SJCRH30 (cell line): ENCODE data around the gene NDST3. TPM values are rescaled to one million over a fixed set of nuclear protein-coding genes. Genes with fewer than 3 reads are reported as not detected.
"Not testable (repeated sequence)": the region's sequence is repeated elsewhere in the genome, so short reads cannot be mapped to it uniquely, and the experiment has no call there.

ENCODE experiments used
- DNase-seq, 2 experiments: peaks; one replicate each; pipeline ENCODE4 v3.0.0-alpha.2; 2015 to 2020
- H3K27ac ChIP-seq: fragments of 250-450 bp; sonication (Bioruptor Pico); 2 replicates; pipeline ENCODE4 v1.5.1; 2020; ENCODE audit warnings: mild to moderate bottlenecking, moderate library complexity
- H3K27me3 ChIP-seq: fragments of 250-450 bp; sonication (Bioruptor Pico); 2 replicates; pipeline ENCODE4 v1.5.1; 2020; ENCODE audit warnings: mild to moderate bottlenecking, moderate library complexity
- H3K36me3 ChIP-seq: fragments of 250-450 bp; sonication (Bioruptor Pico); 2 replicates; pipeline ENCODE4 v1.5.1; 2020; ENCODE audit warnings: mild to moderate bottlenecking, moderate library complexity
- H3K4me1 ChIP-seq: fragments of 250-450 bp; sonication (Bioruptor Pico); 2 replicates; pipeline ENCODE4 v1.5.1; 2020; ENCODE audit warnings: mild to moderate bottlenecking, moderate library complexity
- H3K4me3 ChIP-seq: fragments of 250-450 bp; sonication (Bioruptor Pico); 2 replicates; pipeline ENCODE4 v1.5.1; 2020; ENCODE audit warnings: mild to moderate bottlenecking, moderate library complexity
- H3K9me3 ChIP-seq: fragments of 250-450 bp; sonication (Bioruptor Pico); replicated peaks from 2 replicates; pipeline ENCODE4 v1.5.1; 2020; ENCODE audit warnings: mild to moderate bottlenecking, moderate library complexity
- total RNA-seq: library from RNA; depleted of rRNA; stranded (reverse); fragments of >200 nt; shearing (Covaris generic); gene quantifications from 2 replicates; pipeline ENCODE4 v1.2.3, GENCODE V29; 2014

NDST3 gene
- total RNA-seq, 1 experiment from 2014 or later = 1.7 TPM

GRCh38 chr4:118280501-118281218 is 246.4 kb downstream of the NDST3 start:
- no peaks in the 10 kb centered on the region; the same call in 1 of the 2 replicates for H3K9me3 ChIP-seq
- no peak overlapping the region; the same call in 1 of the 2 replicates for H3K27ac ChIP-seq
- DNase-seq = peak; percentile 49 to 77
- H3K4me3 ChIP-seq = peak overlapping the region; percentile 94
- H3K36me3 ChIP-seq = peaks cover 37% of the 10 kb centered on the region
- H3K4me1 ChIP-seq = peaks cover 16% of the 10 kb centered on the region
- no peaks in the 10 kb centered on the region for H3K27me3 ChIP-seq

- peaks cover 37% of the 10 kb centered on the region for H3K36me3 ChIP-seq
- H3K27me3 ChIP-seq = no peaks in the 10 kb centered on the region
- H3K27ac ChIP-seq = no peak overlapping the region
- peak; percentile 60 to 68 for DNase-seq
- no peaks in the 10 kb centered on the region; the same call in 1 of the 2 replicates for H3K9me3 ChIP-seq
- H3K4me3 ChIP-seq = no peak overlapping the region
- H3K4me1 ChIP-seq = peaks cover 16% of the 10 kb centered on the region
Observed at GRCh38 chr4:118281611-118282442, 247.5 kb downstream of the NDST3 start.

GRCh38 chr4:118282692-118283091 is 248.4 kb downstream of the NDST3 start:
- H3K4me3 ChIP-seq = no peak overlapping the region
- DNase-seq = no peak
- no peaks in the 10 kb centered on the region; the same call in 1 of the 2 replicates for H3K9me3 ChIP-seq
- H3K27ac ChIP-seq = no peak overlapping the region
- H3K4me1 ChIP-seq = peaks cover 15% of the 10 kb centered on the region
- H3K36me3 ChIP-seq = peaks cover 37% of the 10 kb centered on the region
- H3K27me3 ChIP-seq = no peaks in the 10 kb centered on the region

- H3K4me3 ChIP-seq = no peak overlapping the region
- H3K27ac ChIP-seq = no peak overlapping the region
- H3K36me3 ChIP-seq = peaks cover 33% of the 10 kb centered on the region
- H3K4me1 ChIP-seq = peaks cover 12% of the 10 kb centered on the region
- no peaks in the 10 kb centered on the region; the same call in 1 of the 2 replicates for H3K9me3 ChIP-seq
- DNase-seq = no peak
- no peaks in the 10 kb centered on the region for H3K27me3 ChIP-seq
Observed at GRCh38 chr4:118284169-118284568, 249.9 kb downstream of the NDST3 start.

GRCh38 chr4:118285931-118286330 is 251.6 kb downstream of the NDST3 start:
- H3K36me3 ChIP-seq = peaks cover 16% of the 10 kb centered on the region
- peaks cover 4% of the 10 kb centered on the region for H3K4me1 ChIP-seq
- H3K9me3 ChIP-seq = no peaks in the 10 kb centered on the region
- H3K27ac ChIP-seq = no peak overlapping the region
- DNase-seq = no peak
- no peaks in the 10 kb centered on the region for H3K27me3 ChIP-seq
- H3K4me3 ChIP-seq = no peak overlapping the region

GRCh38 chr4:118286685-118287084 is 252.4 kb downstream of the NDST3 start:
- Histone ChIP-seq H3K27ac (no peak overlapping the region), H3K4me1 (peaks cover 4% of the 10 kb centered on the region), H3K4me3 (no peak overlapping the region), H3K36me3 (peaks cover 9% of the 10 kb centered on the region), H3K27me3 (no peaks in the 10 kb centered on the region), H3K9me3 (no peaks in the 10 kb centered on the region)
- no peak for DNase-seq

- no peak for DNase-seq
- H3K9me3 ChIP-seq = no peaks in the 10 kb centered on the region
- peaks cover 4% of the 10 kb centered on the region for H3K4me1 ChIP-seq
- no peak overlapping the region for H3K4me3 ChIP-seq
- no peak overlapping the region for H3K27ac ChIP-seq
- no peaks in the 10 kb centered on the region for H3K27me3 ChIP-seq
- H3K36me3 ChIP-seq = no peaks in the 10 kb centered on the region
Observed at GRCh38 chr4:118287711-118288451, 253.6 kb downstream of the NDST3 start.

- H3K36me3 ChIP-seq = no peaks in the 10 kb centered on the region
- no peak overlapping the region for H3K4me3 ChIP-seq
- H3K9me3 ChIP-seq = no peaks in the 10 kb centered on the region
- peaks cover 4% of the 10 kb centered on the region for H3K4me1 ChIP-seq
- H3K27me3 ChIP-seq = no peaks in the 10 kb centered on the region
- H3K27ac ChIP-seq = no peak overlapping the region
- DNase-seq = no peak
Observed at GRCh38 chr4:118289794-118290193, 255.5 kb downstream of the NDST3 start.

GRCh38 chr4:118290951-118291350 is 256.7 kb downstream of the NDST3 start:
- H3K27me3 ChIP-seq = no peaks in the 10 kb centered on the region
- no peaks in the 10 kb centered on the region; the same call in 1 of the 2 replicates for H3K36me3 ChIP-seq
- H3K9me3 ChIP-seq = no peaks in the 10 kb centered on the region
- no peak overlapping the region for H3K4me3 ChIP-seq
- peaks cover 4% of the 10 kb centered on the region for H3K4me1 ChIP-seq
- H3K27ac ChIP-seq = no peak overlapping the region
- no peak for DNase-seq

- no peak overlapping the region for H3K4me3 ChIP-seq
- H3K4me1 ChIP-seq = no peaks in the 10 kb centered on the region
- H3K27me3 ChIP-seq = no peaks in the 10 kb centered on the region
- H3K9me3 ChIP-seq = no peaks in the 10 kb centered on the region
- no peaks in the 10 kb centered on the region; the same call in 1 of the 2 replicates for H3K36me3 ChIP-seq
- no peak overlapping the region for H3K27ac ChIP-seq
- DNase-seq = no peak
Observed at GRCh38 chr4:118296729-118297128, 262.4 kb downstream of the NDST3 start.

- not testable (repeated sequence) for DNase-seq
Observed at GRCh38 chr4:118299619-118300018, 265.3 kb downstream of the NDST3 start.

GRCh38 chr4:118307643-118308042 is 273.4 kb downstream of the NDST3 start:
- no peak overlapping the region for H3K4me3 ChIP-seq
- no peaks in the 10 kb centered on the region for H3K27me3 ChIP-seq
- peaks cover 3% of the 10 kb centered on the region; the same call in 1 of the 2 replicates for H3K9me3 ChIP-seq
- DNase-seq = peak; percentile 29 to 68
- H3K4me1 ChIP-seq = peaks cover 20% of the 10 kb centered on the region
- peaks cover 2% of the 10 kb centered on the region; the same call in 1 of the 2 replicates for H3K36me3 ChIP-seq
- H3K27ac ChIP-seq = peak overlapping the region; percentile 70

More at GRCh38 chr4:118299619-118300018, 265.3 kb downstream of the NDST3 start:
- H3K27me3 ChIP-seq, H3K27ac ChIP-seq, H3K4me3 ChIP-seq, H3K36me3 ChIP-seq, H3K4me1 ChIP-seq, H3K9me3 ChIP-seq: not testable (repeated sequence)
